ENCODE data around the gene CNTN4.

The CNTN4 gene

GRCh38 chr3:2153547-2153946 is 54.9 kb downstream of the CNTN4 start:
- DNase-seq = no peak

- no peak for DNase-seq
Observed at GRCh38 chr3:2154621-2155020, 56.0 kb downstream of the CNTN4 start.

- DNase-seq = no peak
Observed at GRCh38 chr3:2156244-2156847, 57.7 kb downstream of the CNTN4 start.

- DNase-seq = no peak
Observed at GRCh38 chr3:2158828-2159227, 60.2 kb downstream of the CNTN4 start.

GRCh38 chr3:2166552-2166951 is 67.9 kb downstream of the CNTN4 start:
- DNase-seq = no peak

- no peak for DNase-seq
Observed at GRCh38 chr3:2172561-2173171, 74.0 kb downstream of the CNTN4 start.

GRCh38 chr3:2180634-2181033 is 82.0 kb downstream of the CNTN4 start:
- DNase-seq = no peak

- no peak for DNase-seq
Observed at GRCh38 chr3:2198776-2199279, 100.2 kb downstream of the CNTN4 start.

GRCh38 chr3:2204054-2204453 is 105.4 kb downstream of the CNTN4 start:
- no peak for DNase-seq

GRCh38 chr3:2205692-2206091 is 107.0 kb downstream of the CNTN4 start:
- DNase-seq = no peak

GRCh38 chr3:2206536-2206935 is 107.9 kb downstream of the CNTN4 start:
- DNase-seq = no peak

GRCh38 chr3:2211568-2211967 is 112.9 kb downstream of the CNTN4 start:
- no peak for DNase-seq

GRCh38 chr3:2212206-2212605 is 113.5 kb downstream of the CNTN4 start:
- no peak for DNase-seq

- DNase-seq = no peak
Observed at GRCh38 chr3:2218375-2218774, 119.7 kb downstream of the CNTN4 start.

- no peak for DNase-seq
Observed at GRCh38 chr3:2218816-2219215, 120.2 kb downstream of the CNTN4 start.

- no peak for DNase-seq
Observed at GRCh38 chr3:2236203-2236602, 137.5 kb downstream of the CNTN4 start.

GRCh38 chr3:2244137-2244536 is 145.5 kb downstream of the CNTN4 start:
- no peak for DNase-seq

GRCh38 chr3:2246873-2247648 is 148.4 kb downstream of the CNTN4 start:
- DNase-seq = no peak

GRCh38 chr3:2247831-2248230 is 149.2 kb downstream of the CNTN4 start:
- no peak for DNase-seq

- no peak for DNase-seq
Observed at GRCh38 chr3:2250783-2251182, 152.1 kb downstream of the CNTN4 start.

GRCh38 chr3:2261747-2262146 is 163.1 kb downstream of the CNTN4 start:
- no peak for DNase-seq

- no peak for DNase-seq
Observed at GRCh38 chr3:2262204-2262603, 163.5 kb downstream of the CNTN4 start.

- no peak for DNase-seq
Observed at GRCh38 chr3:2266606-2267005, 167.9 kb downstream of the CNTN4 start.

GRCh38 chr3:2268779-2269178 is 170.1 kb downstream of the CNTN4 start:
- no peak for DNase-seq
